HL-60 (cell line): ENCODE results near the gene CLDN8.

Source experiments
- DNase-seq, 2 experiments: peaks; one replicate each; pipeline ENCODE4 v3.0.0-alpha.2; 2010 to 2020; ENCODE audit warnings: low read depth in 1 of 2, low spot score in 1 of 2
- H3K27ac ChIP-seq: fragments of 250-450 bp; sonication (Bioruptor Pico); replicated peaks from 2 replicates; pipeline ENCODE4 v1.5.1; 2020; ENCODE audit warnings: mild to moderate bottlenecking, moderate library complexity
- H3K27me3 ChIP-seq: fragments of 250-450 bp; sonication (Bioruptor Pico); 2 replicates; pipeline ENCODE4 v1.5.1; 2021; ENCODE audit warnings: mild to moderate bottlenecking, moderate library complexity; ENCODE audit not compliant: insufficient read depth, poor library complexity, severe bottlenecking
- H3K4me3 ChIP-seq: replicated peaks from 2 replicates; pipeline ENCODE4 v1.5.1; 2011; ENCODE audit warnings: mild to moderate bottlenecking, control low read depth, low read length; ENCODE audit not compliant: insufficient read depth
- CTCF ChIP-seq: IDR thresholded peaks from one replicate; pipeline ENCODE4 v1.5.1; 2011; ENCODE audit warnings: low read length, control low read depth, inconsistent platforms; ENCODE audit not compliant: insufficient read depth
- GABPA ChIP-seq: IDR thresholded peaks from 2 replicates; pipeline ENCODE4 v1.6.1; 2012; ENCODE audit warnings: low read depth
- POLR2AphosphoS5 ChIP-seq: IDR thresholded peaks from 2 replicates; pipeline ENCODE4 v1.6.1; 2012; ENCODE audit warnings: low read depth
- REST ChIP-seq: IDR thresholded peaks from 2 replicates; pipeline ENCODE4 v1.6.1; 2012; ENCODE audit warnings: low read depth; ENCODE audit not compliant: insufficient replicate concordance
- SPI1 ChIP-seq: IDR thresholded peaks from 2 replicates; pipeline ENCODE4 v1.6.1; 2012; ENCODE audit warnings: low read depth, mild to moderate bottlenecking, borderline replicate concordance

The CLDN8 gene

GRCh38 chr21:30255679-30256078, 39.8 kb upstream of the CLDN8 start:
- TF ChIP-seq POLR2AphosphoS5 (no peak), SPI1 (no peak), CTCF (no peak), GABPA (no peak), REST (no peak)
- no peak overlapping the region for H3K4me3 ChIP-seq
- no peak for DNase-seq
- H3K27ac ChIP-seq: no peak overlapping the region
- H3K27me3 ChIP-seq: peaks cover 3% of the 10 kb centered on the region

- TF ChIP-seq GABPA (no peak), SPI1 (no peak), CTCF (no peak)
- Histone ChIP-seq H3K27me3 (no peaks in the 10 kb centered on the region), H3K27ac (no peak overlapping the region), H3K4me3 (no peak overlapping the region)
- DNase-seq: no peak
These were observed 35.9 kb upstream of the CLDN8 start for GRCh38 chr21:30251781-30252180.

- no peak overlapping the region for H3K4me3 ChIP-seq
- TF ChIP-seq GABPA (no peak), SPI1 (no peak), CTCF (no peak), POLR2AphosphoS5 (no peak), REST (no peak)
- no peaks in the 10 kb centered on the region for H3K27me3 ChIP-seq
- DNase-seq: no peak
- H3K27ac ChIP-seq: no peak overlapping the region
These were observed 34.0 kb upstream of the CLDN8 start for GRCh38 chr21:30249936-30250335.

GRCh38 chr21:30248844-30249243, 32.9 kb upstream of the CLDN8 start:
- TF ChIP-seq REST (no peak), CTCF (no peak), GABPA (no peak), SPI1 (no peak), POLR2AphosphoS5 (no peak)
- no peak overlapping the region for H3K4me3 ChIP-seq
- no peaks in the 10 kb centered on the region for H3K27me3 ChIP-seq
- no peak for DNase-seq
- H3K27ac ChIP-seq: no peak overlapping the region
